OCI-LY7 (cell line): ENCODE measurements around the gene GGA3.

ENCODE experiments used
- CTCF ChIP-seq: fragments of 200-600 bp; sonication (generic); conservative IDR thresholded peaks from 2 replicates; pipeline ENCODE4 v1.5.1; 2014; ENCODE audit warnings: mild to moderate bottlenecking, antibody characterized with exemption, low read length, moderate library complexity, mixed read lengths
- EZH2phosphoT487 ChIP-seq: fragments of 200-600 bp; sonication (generic); IDR thresholded peaks from 2 replicates; pipeline ENCODE4 v1.6.1; 2018; ENCODE audit warnings: low read depth, borderline replicate concordance, mild to moderate bottlenecking, mixed run types, antibody characterized with exemption, low read length, moderate library complexity, mixed read lengths

GRCh38 chr17:75287221-75287620 is 25.8 kb upstream of the GGA3 start:
- TF ChIP-seq EZH2phosphoT487 (no peak), CTCF (no peak)
